Activated CD4-positive, alpha-beta T cell treated with anti-CD3 and anti-CD28 coated beads, Interleukin-2, amount 50 U/mL, for 1 hour (primary cell): ENCODE results near the gene MTCL1.
"Not testable (repeated sequence)": the region's sequence is repeated elsewhere in the genome, so short reads cannot be mapped to it uniquely, and the experiment has no call there.

Experiments used
- DNase-seq: peaks from one replicate; pipeline ENCODE4 v3.0.0-alpha.2; 2020

MTCL1 gene

GRCh38 chr18:8745355-8746014 is 40.1 kb downstream of the MTCL1 start:
- DNase-seq: no peak

- DNase-seq: no peak
Measured at GRCh38 chr18:8747440-8747937, 42.1 kb downstream of the MTCL1 start.

- no peak for DNase-seq
Measured at GRCh38 chr18:8749492-8749891, 44.1 kb downstream of the MTCL1 start.

GRCh38 chr18:8750954-8751415 is 45.6 kb downstream of the MTCL1 start:
- no peak for DNase-seq

GRCh38 chr18:8751692-8752091 is 46.3 kb downstream of the MTCL1 start:
- no peak for DNase-seq

GRCh38 chr18:8752329-8752728 is 47.0 kb downstream of the MTCL1 start:
- no peak for DNase-seq

GRCh38 chr18:8754995-8755960 is 49.9 kb downstream of the MTCL1 start:
- DNase-seq: peak; percentile 44

GRCh38 chr18:8756571-8756970 is 51.2 kb downstream of the MTCL1 start:
- DNase-seq: no peak

- DNase-seq: no peak
Measured at GRCh38 chr18:8757396-8757997, 52.1 kb downstream of the MTCL1 start.

GRCh38 chr18:8758466-8758865 is 53.1 kb downstream of the MTCL1 start:
- no peak for DNase-seq

GRCh38 chr18:8760984-8761383 is 55.6 kb downstream of the MTCL1 start:
- DNase-seq: no peak

GRCh38 chr18:8761535-8761934 is 56.2 kb downstream of the MTCL1 start:
- DNase-seq: not testable (repeated sequence)

- no peak for DNase-seq
Measured at GRCh38 chr18:8762968-8763367, 57.6 kb downstream of the MTCL1 start.

GRCh38 chr18:8763611-8764010 is 58.3 kb downstream of the MTCL1 start:
- no peak for DNase-seq

GRCh38 chr18:8765783-8766463 is 60.6 kb downstream of the MTCL1 start:
- no peak for DNase-seq

GRCh38 chr18:8766559-8767293 is 61.4 kb downstream of the MTCL1 start:
- DNase-seq: no peak

GRCh38 chr18:8767340-8767739 is 62.0 kb downstream of the MTCL1 start:
- DNase-seq: no peak

- DNase-seq: no peak
Measured at GRCh38 chr18:8769509-8770095, 64.2 kb downstream of the MTCL1 start.

GRCh38 chr18:8770657-8771056 is 65.3 kb downstream of the MTCL1 start:
- DNase-seq: no peak

- no peak for DNase-seq
Measured at GRCh38 chr18:8771930-8772329, 66.6 kb downstream of the MTCL1 start.

- no peak for DNase-seq
Measured at GRCh38 chr18:8773980-8774379, 68.6 kb downstream of the MTCL1 start.
